ENCODE data around the gene GNAS. TPM values are rescaled to one million over a fixed set of nuclear protein-coding genes. Genes with fewer than 3 reads are reported as not detected.
"Not testable (repeated sequence)": the region's sequence is repeated elsewhere in the genome, so short reads cannot be mapped to it uniquely, and the experiment has no call there.

The GNAS gene
- total RNA-seq, 4 donors from 2014 or later, result 513 to 854 (median 781) TPM

DNA sequence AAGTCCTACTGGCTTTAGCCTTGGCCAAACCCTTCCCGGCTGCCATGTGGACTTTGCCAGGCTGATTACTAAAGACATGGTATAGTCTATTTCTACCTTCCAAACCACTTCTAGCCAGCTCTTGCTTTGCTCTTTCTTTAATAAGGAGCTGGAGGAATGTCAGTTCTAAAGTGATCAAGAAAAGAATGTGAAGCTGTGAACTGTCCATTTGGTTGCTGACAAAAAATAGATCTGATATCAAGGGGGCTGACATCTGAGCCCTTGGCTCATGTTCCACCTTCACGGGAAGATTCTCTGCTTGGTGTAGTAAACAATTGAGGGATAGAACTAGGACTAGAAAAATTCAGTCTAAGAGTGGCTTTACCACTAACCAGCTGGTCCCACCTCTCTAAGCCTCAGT lies 24.4 kb upstream of the GNAS start:
- ATAC-seq (no peak), DNase-seq (no peak)
- Histone ChIP-seq H3K4me3 (no peak overlapping the region), H3K36me3 (no peaks in the 10 kb centered on the region), H3K4me1 (peaks cover 0 to 30% of the 10 kb centered on the region in 2 donors), H3K27ac (peak overlapping the region in 3 of 4 donors; percentile 45 to 63 (median 60)), H3K9me3 (no peaks in the 10 kb centered on the region), H3K27me3 (no peaks in the 10 kb centered on the region)
- in situ Hi-C loops (cut with MboI; ENCODE audit: low sequenced_read_pairs in 4 of 4) (loop anchor here in 1 of 4 donors (25.0 kb wide), 1 partner anchor 591 kb away; the partner anchor contains the start of gene ANKRD60), intact Hi-C loops (cut with DNase I; ENCODE audit: low total_unique reads) (no loop called here)
- TF ChIP-seq CTCF (IDR thresholded peaks at IDR 0.05 in 4 of 5, conservative IDR thresholded peaks at IDR 0.05 in 1 of 5) (no peak), POLR2A (IDR thresholded peaks at IDR 0.05) (no peak)

GRCh38 chr20:58828804-58829203 lies 23.7 kb upstream of the GNAS start:
- H3K27me3 ChIP-seq; H3K9me3 ChIP-seq; ATAC-seq; H3K4me3 ChIP-seq; H3K36me3 ChIP-seq; intact Hi-C loops (cut with DNase I; ENCODE audit: low total_unique reads); DNase-seq: not testable (repeated sequence)
- H3K4me1 ChIP-seq, result peaks cover 0 to 26% of the 10 kb centered on the region in 2 donors
- in situ Hi-C loops (cut with MboI; ENCODE audit: low sequenced_read_pairs in 4 of 4), result loop anchor here in 1 of 4 donors (25.0 kb wide), 1 partner anchor 592 kb away; the partner anchor contains the start of gene ANKRD60
- peak overlapping the region in 3 of 4 donors; percentile 45 to 63 (median 60) for H3K27ac ChIP-seq

GRCh38 chr20:58829531-58829941 lies 23.0 kb upstream of the GNAS start:
- peak; percentile 15 to 75 for DNase-seq
- H3K36me3 ChIP-seq, result no peaks in the 10 kb centered on the region
- H3K27ac ChIP-seq, result peak overlapping the region in 3 of 4 donors; percentile 24 to 63 (median 60)
- peak; percentile 86 to 95 for ATAC-seq
- no peaks in the 10 kb centered on the region for H3K9me3 ChIP-seq
- no peak for TF ChIP-seq POLR2A (IDR thresholded peaks at IDR 0.05)
- peak in 1 of 5 experiments; percentile 8 for TF ChIP-seq CTCF (IDR thresholded peaks at IDR 0.05 in 4 of 5, conservative IDR thresholded peaks at IDR 0.05 in 1 of 5)
- intact Hi-C loops (cut with DNase I; ENCODE audit: low total_unique reads) (no loop called here), in situ Hi-C loops (cut with MboI; ENCODE audit: low sequenced_read_pairs in 4 of 4) (loop anchor here in 1 of 4 donors (25.0 kb wide), 1 partner anchor 592 kb away; the partner anchor contains the start of gene ANKRD60)
- H3K4me1 ChIP-seq, result peaks cover 0 to 19% of the 10 kb centered on the region in 2 donors
- H3K27me3 ChIP-seq, result no peaks in the 10 kb centered on the region
- H3K4me3 ChIP-seq, result no peak overlapping the region

GRCh38 chr20:58832457-58832856 lies 20.1 kb upstream of the GNAS start:
- TF ChIP-seq POLR2A (IDR thresholded peaks at IDR 0.05) (no peak), CTCF (IDR thresholded peaks at IDR 0.05 in 4 of 5, conservative IDR thresholded peaks at IDR 0.05 in 1 of 5) (no peak)
- no peaks in the 10 kb centered on the region for H3K9me3 ChIP-seq
- ATAC-seq (no peak), DNase-seq (no peak)
- H3K36me3 ChIP-seq, result no peaks in the 10 kb centered on the region
- peaks cover 0 to 12% of the 10 kb centered on the region in 2 donors for H3K4me1 ChIP-seq
- no peak overlapping the region for H3K4me3 ChIP-seq
- H3K27me3 ChIP-seq, result no peaks in the 10 kb centered on the region
- intact Hi-C loops (cut with DNase I; ENCODE audit: low total_unique reads), result no loop called here
- H3K27ac ChIP-seq, result no peak overlapping the region
- in situ Hi-C loops (cut with MboI; ENCODE audit: low sequenced_read_pairs in 4 of 4), result loop anchor here in 1 of 4 donors (25.0 kb wide), 1 partner anchor 595 kb away; the partner anchor contains the start of gene ANKRD60

DNA sequence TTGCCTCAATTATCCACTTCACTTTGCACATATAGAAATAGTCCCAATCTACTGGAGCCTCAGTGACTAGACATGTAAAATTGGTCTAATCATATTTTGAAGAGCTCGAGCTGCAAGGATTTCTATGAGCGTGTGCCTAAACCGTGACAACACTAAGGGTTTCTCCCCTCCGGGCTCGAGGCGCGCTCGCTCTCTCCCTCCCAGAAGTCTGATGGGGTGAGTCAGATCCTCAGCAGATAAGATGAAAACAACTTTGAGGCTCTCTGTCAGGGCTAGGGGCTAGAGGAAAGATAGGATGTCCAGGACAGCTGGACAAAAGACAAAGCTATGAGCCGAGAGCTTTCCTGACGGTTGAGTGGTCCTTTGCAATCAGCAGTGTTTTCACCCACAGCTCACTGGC lies 18.6 kb upstream of the GNAS start:
- no peak for DNase-seq
- in situ Hi-C loops (cut with MboI; ENCODE audit: low sequenced_read_pairs in 4 of 4), result loop anchor here in 1 of 4 donors (25.0 kb wide), 1 partner anchor 597 kb away; the partner anchor contains the start of gene ANKRD60

More for the DNA sequence above, 18.6 kb upstream of the GNAS start:
- Histone ChIP-seq H3K9me3 (no peaks in the 10 kb centered on the region), H3K4me1 (peaks cover 0 to 3% of the 10 kb centered on the region in 2 donors), H3K27me3 (no peaks in the 10 kb centered on the region), H3K4me3 (no peak overlapping the region), H3K36me3 (no peaks in the 10 kb centered on the region), H3K27ac (no peak overlapping the region)
- ATAC-seq, result no peak
- intact Hi-C loops (cut with DNase I; ENCODE audit: low total_unique reads), result no loop called here
- TF ChIP-seq POLR2A (IDR thresholded peaks at IDR 0.05), result no peak
- no peak for TF ChIP-seq CTCF (IDR thresholded peaks at IDR 0.05 in 4 of 5, conservative IDR thresholded peaks at IDR 0.05 in 1 of 5)
